Esophagus squamous epithelium (tissue), 4 donors: ENCODE results near the gene PIN1.

Source experiments
- CTCF ChIP-seq, 6 experiments: fragments of 450-650 bp in 4 of 6; fragments of 200-600 bp in 2 of 6; sonication (generic) in 2 of 6; IDR thresholded peaks; one replicate each; pipeline ENCODE4 v1.5.1; 2016 to 2019; ENCODE audit warnings: antibody characterized with exemption in 6 of 6, mild to moderate bottlenecking in 4 of 6, moderate library complexity in 4 of 6
- POLR2A ChIP-seq, 4 donors: fragments of 450-650 bp; IDR thresholded peaks; one replicate each; pipeline ENCODE4 v1.6.1; 2017; ENCODE audit warnings: antibody characterized with exemption in 4 of 4, mild to moderate bottlenecking in 4 of 4, moderate library complexity in 3 of 4

DNA sequence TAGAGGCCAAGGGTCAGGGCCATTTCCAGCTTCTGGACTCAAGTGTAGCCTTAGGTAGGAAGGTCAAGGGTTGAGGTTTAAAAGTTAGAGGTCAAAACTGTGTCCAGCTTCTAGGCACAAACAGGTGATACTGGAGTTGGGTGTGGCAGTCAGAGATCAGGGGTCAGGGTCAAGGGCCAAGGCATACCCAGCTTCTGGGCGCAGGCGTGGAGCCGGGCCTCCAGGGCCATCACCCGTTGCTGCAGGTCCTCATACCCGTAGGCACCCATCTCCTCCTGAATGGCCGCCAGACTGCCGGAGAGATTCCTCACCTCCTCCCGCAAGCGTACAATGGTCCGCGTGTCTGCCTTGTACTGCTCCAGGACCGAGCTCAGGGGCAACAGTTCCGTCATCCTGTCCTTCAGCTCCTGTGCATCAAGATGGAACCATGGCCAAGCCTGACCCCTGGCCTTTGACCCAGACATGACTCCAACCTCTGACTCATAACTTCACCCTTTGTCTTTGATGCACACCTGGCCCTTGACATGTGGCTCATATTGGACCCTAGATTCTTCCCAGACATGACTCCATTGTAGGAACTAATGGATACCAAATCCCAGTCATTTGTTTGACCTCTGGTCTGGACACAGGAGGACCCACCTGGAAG is 22.1 kb downstream of the PIN1 start:
- TF ChIP-seq CTCF (IDR thresholded peaks at IDR 0.05) (no peak), POLR2A (IDR thresholded peaks at IDR 0.05) (no peak)
